IPS-18c (cell line): ENCODE measurements around the gene GSTM3.
"Not testable (repeated sequence)": the region's sequence is repeated elsewhere in the genome, so short reads cannot be mapped to it uniquely, and the experiment has no call there.

Source experiments
- H3K4me3 ChIP-seq: 2 replicates; pipeline ENCODE4 v1.7.0; 2013; ENCODE audit warnings: low read depth, mild to moderate bottlenecking, low read length, moderate library complexity; ENCODE audit not compliant: insufficient read depth
- H3K9me3 ChIP-seq: one replicate; pipeline ENCODE4 v1.6.1; 2013; ENCODE audit warnings: mild to moderate bottlenecking, low read length, moderate library complexity; ENCODE audit not compliant: control insufficient read depth, insufficient read depth

Gene GSTM3

GRCh38 chr1:109751531-109752260 is 10.9 kb upstream of the GSTM3 start:
- Histone ChIP-seq H3K9me3 (peaks cover 9% of the 10 kb centered on the region), H3K4me3 (no peak overlapping the region)

DNA sequence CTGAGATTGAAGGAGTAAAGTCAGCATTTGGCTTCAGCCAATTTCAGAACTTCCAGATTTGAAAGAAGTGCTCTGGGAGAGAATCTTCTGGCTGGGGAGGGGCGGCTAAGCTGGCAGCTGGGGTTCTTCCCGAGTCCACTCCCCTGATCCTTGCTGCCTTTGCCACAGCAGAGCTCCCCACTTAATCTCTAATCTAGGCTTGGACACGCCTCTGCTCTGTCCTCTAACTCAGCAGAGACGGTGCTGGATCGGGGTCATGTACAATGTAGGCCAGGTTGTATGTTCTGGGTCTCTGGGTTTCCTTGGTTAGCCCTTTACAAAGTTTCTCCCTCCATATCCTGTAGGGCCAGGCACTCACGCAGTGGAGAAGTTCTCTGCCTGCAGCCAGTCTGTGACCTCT is 10.1 kb upstream of the GSTM3 start:
- H3K4me3 ChIP-seq = no peak overlapping the region
- peaks cover 9% of the 10 kb centered on the region for H3K9me3 ChIP-seq

GRCh38 chr1:109750241-109750882 is 9.5 kb upstream of the GSTM3 start:
- Histone ChIP-seq H3K9me3 (peaks cover 9% of the 10 kb centered on the region), H3K4me3 (no peak overlapping the region)

GRCh38 chr1:109749221-109749620 is 8.4 kb upstream of the GSTM3 start:
- H3K9me3 ChIP-seq = peaks cover 9% of the 10 kb centered on the region
- no peak overlapping the region for H3K4me3 ChIP-seq

DNA sequence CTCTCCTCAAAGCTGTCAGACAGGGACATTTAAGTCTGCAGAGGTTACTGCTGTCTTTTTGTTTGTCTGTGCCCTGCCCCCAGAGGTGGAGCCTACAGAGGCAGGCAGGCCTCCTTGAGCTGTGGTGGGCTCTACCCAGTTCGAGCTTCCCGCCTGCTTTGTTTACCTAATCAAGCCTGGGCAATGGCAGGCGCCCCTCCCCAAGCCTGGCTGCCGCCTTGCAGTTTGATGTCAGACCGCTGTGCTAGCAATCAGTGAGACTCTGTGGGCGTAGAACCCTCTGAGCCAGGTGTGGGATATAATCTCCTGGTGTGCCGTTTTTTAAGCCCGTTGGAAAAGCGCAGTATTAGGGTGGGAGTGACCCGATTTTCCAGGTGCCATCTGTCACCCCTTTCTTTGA is 7.5 kb upstream of the GSTM3 start:
- not testable (repeated sequence) for H3K9me3 ChIP-seq, H3K4me3 ChIP-seq

DNA sequence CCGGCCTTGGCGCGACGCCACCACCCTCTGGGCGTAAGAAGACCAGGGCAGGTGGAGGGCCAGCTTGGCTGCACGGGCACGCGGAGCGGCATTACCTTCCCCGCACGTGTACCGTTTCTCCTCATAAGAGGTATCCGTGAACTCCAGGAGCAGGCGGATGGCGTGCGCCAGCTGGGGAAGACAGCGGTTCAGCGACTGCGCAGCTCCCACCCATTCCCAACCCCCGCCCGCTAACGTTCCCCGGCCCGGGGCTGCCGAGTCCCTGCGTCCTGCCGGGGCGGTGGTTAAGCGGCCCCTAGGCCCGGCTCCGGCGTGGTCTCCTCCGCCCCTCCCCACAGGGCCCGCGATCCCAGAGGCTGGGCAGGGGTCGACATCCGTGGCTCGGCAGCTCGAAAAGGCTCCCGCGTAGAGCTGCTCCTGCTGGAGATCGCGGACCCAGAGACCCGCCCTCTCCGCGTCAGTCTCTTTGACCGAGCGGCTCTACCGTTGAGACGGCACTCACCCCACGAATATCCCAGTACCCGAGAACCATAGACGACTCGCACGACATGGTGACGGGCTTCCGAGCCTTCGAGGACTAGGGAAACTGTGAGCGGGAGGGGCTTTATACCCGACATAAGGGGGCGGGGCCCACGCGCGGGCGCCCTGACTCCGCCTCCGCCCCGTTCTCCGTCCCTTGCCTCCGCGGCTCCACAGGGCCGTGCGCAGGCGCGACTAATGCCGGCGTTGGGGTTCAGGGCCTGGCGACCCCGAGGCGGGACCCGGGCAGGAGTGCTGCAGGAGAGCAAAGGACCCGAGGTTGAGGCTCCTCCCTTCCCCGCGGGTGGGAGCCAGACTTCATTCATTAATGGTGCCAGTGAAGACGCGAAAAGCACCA is 862 bp downstream of the GSTM3 start:
- Histone ChIP-seq H3K9me3 (no peaks in the 10 kb centered on the region), H3K4me3 (peak overlapping the region; percentile 71)

GRCh38 chr1:109733236-109733870 is 7.5 kb downstream of the GSTM3 start:
- no peak overlapping the region; the same call in 1 of the 2 replicates for H3K4me3 ChIP-seq

GRCh38 chr1:109732390-109732881 is 8.4 kb downstream of the GSTM3 start:
- Histone ChIP-seq H3K4me3 (no peak overlapping the region), H3K9me3 (peaks cover 2% of the 10 kb centered on the region)

More at GRCh38 chr1:109733236-109733870, 7.5 kb downstream of the GSTM3 start:
- H3K9me3 ChIP-seq = peaks cover 2% of the 10 kb centered on the region

DNA sequence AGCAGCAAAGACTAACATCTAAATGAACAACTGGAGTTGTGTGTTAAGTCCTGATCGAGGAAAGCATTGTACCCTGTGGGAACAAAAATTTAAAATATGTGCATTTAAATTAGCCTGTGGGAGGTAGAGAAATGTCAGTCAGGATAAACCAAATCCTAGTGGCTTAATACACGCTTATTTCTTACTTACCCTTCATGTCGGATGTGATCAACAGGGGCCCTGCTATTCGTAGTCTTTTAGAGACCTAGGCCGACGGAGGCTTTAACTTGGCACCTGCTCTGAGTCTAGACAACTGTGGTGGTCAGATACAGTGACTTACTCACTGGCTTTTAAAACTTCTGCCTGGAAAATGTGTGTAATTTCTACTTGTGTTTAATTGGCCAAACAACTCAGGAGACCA is 10.2 kb downstream of the GSTM3 start:
- Histone ChIP-seq H3K9me3 (peaks cover 2% of the 10 kb centered on the region), H3K4me3 (no peak overlapping the region)

GRCh38 chr1:109728870-109729269 is 12.0 kb downstream of the GSTM3 start:
- Histone ChIP-seq H3K9me3 (peaks cover 4% of the 10 kb centered on the region), H3K4me3 (no peak overlapping the region)

DNA sequence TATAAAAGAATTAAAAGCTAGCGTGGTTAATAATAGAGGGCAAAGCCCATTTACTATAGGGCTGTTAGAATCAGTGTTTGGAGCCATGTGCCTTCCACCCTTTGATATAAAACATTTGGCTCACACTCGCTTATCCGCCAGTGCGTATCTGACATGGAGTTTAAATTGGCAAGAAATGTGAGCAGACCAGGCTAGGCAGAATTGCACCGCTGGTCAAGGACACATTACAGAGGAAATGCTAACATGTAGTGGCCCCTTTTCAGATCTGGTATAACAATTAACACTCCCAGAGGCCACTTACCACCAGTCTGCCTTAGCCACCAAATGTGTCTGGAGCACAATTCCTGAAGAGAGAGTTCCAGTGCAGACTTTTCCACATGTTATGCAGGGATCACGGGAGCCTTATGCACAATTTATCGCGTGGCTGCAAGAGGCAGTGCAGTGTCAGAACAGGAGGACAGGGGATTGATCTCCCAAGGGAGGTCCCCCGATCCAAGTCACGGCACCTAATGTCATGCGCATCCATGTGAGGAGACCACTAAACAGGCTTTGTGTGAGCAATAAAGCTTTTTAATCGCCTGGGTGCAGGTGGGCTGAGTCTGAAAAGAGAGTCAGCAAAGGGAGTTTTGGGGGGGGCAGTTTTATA is 14.0 kb downstream of the GSTM3 start:
- Histone ChIP-seq H3K9me3 (peaks cover 4% of the 10 kb centered on the region), H3K4me3 (no peak overlapping the region)

GRCh38 chr1:109726007-109726406 is 14.8 kb downstream of the GSTM3 start:
- peaks cover 4% of the 10 kb centered on the region for H3K9me3 ChIP-seq

GRCh38 chr1:109725510-109725909 is 15.3 kb downstream of the GSTM3 start:
- Histone ChIP-seq H3K9me3 (peaks cover 4% of the 10 kb centered on the region), H3K4me3 (no peak overlapping the region)

More at GRCh38 chr1:109726007-109726406, 14.8 kb downstream of the GSTM3 start:
- H3K4me3 ChIP-seq = no peak overlapping the region

DNA sequence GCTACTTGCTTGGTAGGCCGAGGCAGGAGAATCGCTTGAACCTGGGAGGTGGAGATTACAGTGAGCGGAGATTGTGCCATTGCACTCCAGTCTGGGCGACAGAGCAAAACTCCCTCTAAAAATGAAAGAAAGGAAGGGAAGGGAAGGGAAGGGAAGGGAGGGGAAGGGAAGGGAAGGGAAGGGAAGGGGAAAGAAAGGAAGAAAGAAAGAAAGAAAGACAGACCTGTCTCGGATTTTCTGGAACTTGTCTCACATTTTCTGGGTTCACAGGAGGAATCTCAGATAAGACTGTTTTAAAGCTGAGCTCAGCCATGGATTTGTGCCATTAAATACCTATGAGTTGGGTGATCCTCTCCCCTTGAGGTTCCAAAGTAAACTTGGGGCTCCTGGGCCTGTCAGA is 15.9 kb downstream of the GSTM3 start:
- Histone ChIP-seq H3K4me3 (no peak overlapping the region), H3K9me3 (peaks cover 4% of the 10 kb centered on the region)

GRCh38 chr1:109722908-109723691 is 17.7 kb downstream of the GSTM3 start:
- Histone ChIP-seq H3K4me3 (no peak overlapping the region), H3K9me3 (peaks cover 2% of the 10 kb centered on the region)

DNA sequence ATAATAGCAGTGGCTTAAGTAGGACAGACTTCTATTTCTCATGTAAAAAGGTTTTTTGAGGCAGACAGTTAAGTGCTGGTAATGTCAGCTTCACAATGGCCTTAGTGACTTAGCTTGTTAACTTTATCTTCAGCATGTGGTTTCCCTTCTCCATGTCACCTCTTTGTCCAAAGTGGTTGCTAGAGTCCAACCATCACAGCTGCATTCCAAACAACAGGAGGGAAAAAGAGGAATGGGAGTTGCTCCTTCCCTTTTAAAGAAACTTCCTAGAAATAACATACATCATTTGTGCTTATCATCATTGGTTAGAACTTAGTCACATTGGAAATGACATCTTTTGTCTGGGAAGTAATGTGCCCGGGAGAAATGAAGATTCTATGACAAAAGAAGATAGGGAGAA is 18.9 kb downstream of the GSTM3 start:
- H3K9me3 ChIP-seq = peaks cover 2% of the 10 kb centered on the region
- H3K4me3 ChIP-seq = no peak overlapping the region
